Stimulated activated naive CD4-positive, alpha-beta T cell (primary cell): ENCODE results near the gene HMGB3.
"Not testable (repeated sequence)": the region's sequence is repeated elsewhere in the genome, so short reads cannot be mapped to it uniquely, and the experiment has no call there.

Experiments used
- DNase-seq, 6 experiments: peaks; one replicate each; lab custom pipeline; 2025; lab: John Stamatoyannopoulos, UW

HMGB3 gene

GRCh38 chrX:150982788-150983520 is at the start of gene HMGB3:
TSS of gene HMGB3 (plus strand) at chrX:150983335. CDS start at chrX:150985600, 2,265 bp downstream.
- peak; percentile 43 to 74 (median 56) for DNase-seq

- DNase-seq: no peak
These were observed 49.2 kb upstream of the HMGB3 start for GRCh38 chrX:150933945-150934350.

GRCh38 chrX:150934453-150934852 is 48.7 kb upstream of the HMGB3 start:
- DNase-seq: no peak

GRCh38 chrX:150935467-150935866 is 47.7 kb upstream of the HMGB3 start:
- no peak for DNase-seq

GRCh38 chrX:150936556-150936955 is 46.6 kb upstream of the HMGB3 start:
- DNase-seq: no peak

- no peak for DNase-seq
These were observed 42.2 kb upstream of the HMGB3 start for GRCh38 chrX:150940844-150941495.

GRCh38 chrX:150941580-150941979 is 41.6 kb upstream of the HMGB3 start:
- DNase-seq: no peak

GRCh38 chrX:150942942-150943594 is 40.1 kb upstream of the HMGB3 start:
- DNase-seq: no peak

- DNase-seq: no peak
These were observed 38.9 kb upstream of the HMGB3 start for GRCh38 chrX:150944233-150944632.

GRCh38 chrX:150954951-150955350 is 28.2 kb upstream of the HMGB3 start:
- DNase-seq: no peak

- DNase-seq: no peak
These were observed 27.5 kb upstream of the HMGB3 start for GRCh38 chrX:150955590-150955989.

GRCh38 chrX:150958177-150958576 is 25.0 kb upstream of the HMGB3 start:
- DNase-seq: no peak

GRCh38 chrX:150959557-150959956 is 23.6 kb upstream of the HMGB3 start:
- no peak for DNase-seq

- DNase-seq: no peak
These were observed 21.5 kb upstream of the HMGB3 start for GRCh38 chrX:150961631-150962030.

GRCh38 chrX:150964416-150964815 is 18.7 kb upstream of the HMGB3 start:
- not testable (repeated sequence) for DNase-seq

GRCh38 chrX:150966235-150966634 is 16.9 kb upstream of the HMGB3 start:
- DNase-seq: no peak

- DNase-seq: no peak
These were observed 16.4 kb upstream of the HMGB3 start for GRCh38 chrX:150966742-150967141.

- DNase-seq: no peak
These were observed 15.3 kb upstream of the HMGB3 start for GRCh38 chrX:150967786-150968185.

- no peak for DNase-seq
These were observed 14.0 kb upstream of the HMGB3 start for GRCh38 chrX:150968862-150969720.

- no peak for DNase-seq
These were observed 10.7 kb upstream of the HMGB3 start for GRCh38 chrX:150972450-150972849.

- no peak for DNase-seq
These were observed 7.3 kb upstream of the HMGB3 start for GRCh38 chrX:150975655-150976390.
